NCI-H510A (cell line): ENCODE data around the gene ZNF433.

Experiments used
- DNase-seq: peaks from one replicate; lab custom pipeline; 2025; lab: John Stamatoyannopoulos, UW

Gene ZNF433

DNA sequence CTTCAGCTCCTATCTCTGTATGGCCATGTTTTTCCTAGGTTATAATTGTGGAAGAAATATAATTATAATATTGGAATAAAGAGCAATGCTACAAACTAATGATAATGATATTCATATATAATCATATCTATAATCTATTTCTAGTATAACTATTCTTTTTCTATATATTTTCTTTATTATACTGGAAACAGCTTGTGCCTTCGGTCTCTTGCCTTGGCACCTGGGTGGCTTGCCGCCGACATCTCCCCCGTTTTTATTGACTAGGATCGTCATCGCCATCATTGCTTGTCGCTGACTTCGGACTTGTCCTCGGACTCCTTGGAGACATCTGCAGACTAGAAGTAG, 46.4 kb downstream of the ZNF433 start:
- DNase-seq = no peak

DNA sequence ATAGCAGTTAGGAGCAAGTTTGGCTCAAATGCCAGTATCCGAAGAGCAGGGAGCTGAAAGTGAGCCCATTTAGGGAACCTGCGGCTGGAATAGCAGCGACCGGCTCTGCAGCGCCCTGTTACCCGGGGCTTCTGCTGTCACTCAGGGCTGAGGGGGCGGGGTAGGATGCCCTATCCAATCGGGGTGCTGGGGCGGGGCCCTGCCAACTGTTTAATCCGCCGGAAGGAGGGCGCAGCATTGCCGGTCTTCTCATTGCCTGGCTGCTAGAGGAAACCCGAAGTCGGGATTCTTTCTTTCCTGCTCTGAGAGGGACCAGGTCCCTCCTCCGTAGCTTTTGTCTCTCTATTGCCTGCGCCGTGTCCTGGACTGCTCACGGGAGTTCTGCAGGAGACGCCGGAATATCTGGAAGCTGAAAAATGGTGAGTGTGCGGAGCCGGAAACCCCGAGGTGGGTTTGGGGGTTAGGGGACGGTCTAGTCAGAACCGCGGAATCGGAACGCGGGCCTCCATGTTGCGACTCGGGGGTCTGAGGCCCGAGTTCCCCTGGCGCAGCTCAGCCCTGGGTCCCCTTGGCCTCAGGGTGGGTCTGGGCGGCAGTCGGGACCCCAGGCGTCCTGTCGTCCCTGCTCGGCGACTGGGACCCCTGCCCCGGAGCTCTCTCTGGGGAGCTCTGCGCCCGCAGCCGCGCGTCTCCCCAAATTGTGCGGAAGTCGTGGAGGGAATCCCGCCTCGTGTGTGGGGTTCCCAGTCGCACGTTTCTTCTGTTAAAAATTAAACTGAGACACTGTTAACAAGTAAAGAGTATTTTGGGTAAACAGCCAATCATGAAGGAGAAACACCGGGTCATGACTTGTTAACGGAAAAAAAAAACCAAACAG, 47.8 kb downstream of the ZNF433 start:
- peak; percentile 91 for DNase-seq

DNA sequence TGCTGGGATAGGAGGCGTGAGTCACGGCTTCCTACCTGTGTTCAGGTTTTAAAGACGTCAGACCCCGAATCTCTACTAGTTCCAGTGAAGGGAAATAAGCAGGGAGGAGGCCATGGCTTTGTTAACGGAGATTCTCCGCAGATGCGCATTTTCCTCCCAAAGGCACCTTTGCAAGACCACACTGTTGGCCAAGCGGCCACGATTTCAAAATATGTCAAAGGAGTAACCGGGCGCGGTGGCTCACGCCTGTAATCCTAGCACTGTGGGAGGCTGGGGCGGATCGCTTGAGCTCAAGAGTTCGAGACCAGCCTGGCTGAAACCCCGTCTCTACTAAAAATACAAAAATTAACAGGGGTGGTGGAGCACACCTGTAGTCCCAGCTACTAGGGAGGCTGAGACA, 48.7 kb downstream of the ZNF433 start:
- DNase-seq = no peak

DNA sequence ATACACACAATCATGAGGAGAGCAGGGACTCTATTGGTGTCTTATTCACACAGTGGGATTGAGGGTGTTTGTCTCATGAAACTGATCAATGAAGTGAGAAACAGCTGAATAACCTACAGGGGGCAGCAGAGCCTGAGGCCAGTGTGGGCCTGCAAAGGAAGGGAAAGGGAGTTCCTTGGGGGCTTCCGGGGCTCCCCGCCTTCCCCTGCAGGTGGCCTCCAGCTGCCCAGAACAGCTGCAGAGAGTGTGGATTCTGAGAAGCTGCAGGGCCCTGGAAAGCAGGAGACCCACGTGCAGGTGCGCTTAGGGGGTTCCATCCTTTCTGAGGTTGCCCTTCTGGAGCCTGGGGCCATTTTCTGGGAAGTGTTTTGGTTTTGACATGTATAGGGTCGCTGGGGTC, 50.5 kb downstream of the ZNF433 start:
- no peak for DNase-seq

DNA sequence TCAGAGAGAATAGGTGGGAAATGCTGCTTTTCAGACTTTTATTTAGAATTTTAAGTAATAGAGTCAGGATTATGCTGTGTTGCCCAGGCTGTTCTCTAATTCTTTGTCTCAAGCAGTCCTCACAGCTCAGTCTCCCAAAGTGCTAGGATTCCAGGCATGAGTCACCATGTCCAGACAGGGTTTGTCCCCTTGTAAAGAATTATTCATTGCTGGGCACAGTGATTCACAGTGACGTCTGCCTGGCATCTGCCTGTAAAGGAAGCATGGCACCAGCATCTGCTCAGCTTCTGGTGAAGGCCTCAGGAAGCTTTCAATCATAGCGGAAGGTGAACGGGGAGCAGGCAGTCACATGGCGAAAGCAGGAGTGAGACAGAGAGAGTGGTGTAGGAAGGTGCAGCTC, 53.0 kb downstream of the ZNF433 start:
- DNase-seq = no peak

DNA sequence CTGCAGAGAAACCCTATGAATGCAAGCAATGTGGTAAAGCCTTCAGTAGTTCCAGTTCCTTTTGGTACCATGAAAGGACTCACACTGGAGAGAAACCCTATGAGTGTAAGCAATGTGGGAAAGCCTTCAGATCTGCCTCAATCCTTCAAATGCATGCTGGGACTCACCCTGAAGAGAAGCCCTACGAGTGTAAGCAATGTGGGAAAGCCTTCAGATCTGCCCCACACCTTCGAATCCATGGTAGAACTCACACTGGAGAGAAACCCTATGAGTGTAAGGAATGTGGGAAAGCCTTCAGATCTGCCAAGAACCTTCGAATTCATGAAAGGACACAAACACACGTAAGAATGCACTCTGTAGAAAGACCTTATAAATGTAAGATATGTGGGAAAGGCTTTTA, 56.0 kb downstream of the ZNF433 start:
- no peak for DNase-seq

DNA sequence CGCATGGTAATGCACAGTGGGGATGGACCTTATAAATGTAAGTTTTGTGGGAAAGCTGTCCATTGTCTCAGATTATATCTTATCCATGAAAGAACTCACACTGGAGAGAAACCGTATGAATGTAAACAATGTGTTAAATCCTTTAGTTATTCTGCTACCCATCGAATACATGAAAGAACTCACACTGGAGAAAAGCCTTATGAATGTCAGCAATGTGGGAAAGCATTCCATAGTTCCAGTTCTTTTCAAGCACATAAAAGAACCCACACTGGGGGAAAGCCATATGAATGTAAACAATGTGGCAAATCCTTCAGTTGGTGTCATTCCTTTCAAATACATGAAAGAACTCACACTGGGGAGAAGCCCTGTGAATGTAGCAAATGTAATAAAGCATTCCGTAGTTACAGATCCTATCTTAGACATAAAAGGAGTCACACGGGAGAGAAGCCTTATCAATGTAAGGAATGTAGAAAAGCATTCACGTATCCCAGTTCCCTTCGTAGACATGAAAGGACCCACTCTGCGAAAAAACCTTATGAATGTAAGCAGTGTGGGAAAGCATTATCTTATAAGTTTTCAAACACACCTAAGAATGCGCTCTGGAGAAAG, 56.9 kb downstream of the ZNF433 start:
- no peak for DNase-seq

DNA sequence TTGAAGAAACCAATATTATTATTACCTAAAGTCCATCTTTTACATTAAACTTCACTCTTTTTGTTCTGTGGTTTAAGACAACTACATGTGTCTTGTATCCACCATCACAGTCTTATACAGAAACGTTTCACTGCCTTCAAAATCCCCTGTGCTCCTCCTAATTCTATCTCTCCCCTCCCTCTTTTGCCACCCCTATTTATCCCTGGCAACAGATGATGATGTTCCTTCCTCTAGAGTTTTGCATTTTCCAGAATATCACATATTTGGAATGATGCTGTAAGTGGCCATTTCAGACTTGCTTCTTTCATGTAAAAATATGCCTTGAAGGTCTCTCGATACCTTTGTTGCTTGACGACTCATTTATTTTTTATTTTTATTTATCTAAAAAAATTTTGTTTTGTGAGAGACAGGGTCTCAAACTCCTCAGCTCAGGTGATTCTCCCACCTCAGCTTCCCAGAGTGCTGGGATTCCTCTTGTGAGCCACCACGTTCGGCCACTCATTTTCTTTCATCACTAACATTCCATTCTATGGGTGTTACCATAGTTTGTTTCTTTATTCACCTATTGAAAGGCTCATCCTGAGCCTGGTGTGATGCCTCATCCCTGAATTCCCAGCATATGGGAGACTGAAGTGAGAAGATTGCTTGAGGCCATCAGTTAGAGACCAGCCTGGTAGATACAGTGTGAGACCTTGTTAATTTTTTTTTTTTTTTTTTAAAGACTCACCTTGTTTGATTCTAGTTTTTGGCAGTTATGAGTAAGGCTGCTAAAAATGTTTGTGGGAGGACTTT, 62.3 kb downstream of the ZNF433 start:
- no peak for DNase-seq

DNA sequence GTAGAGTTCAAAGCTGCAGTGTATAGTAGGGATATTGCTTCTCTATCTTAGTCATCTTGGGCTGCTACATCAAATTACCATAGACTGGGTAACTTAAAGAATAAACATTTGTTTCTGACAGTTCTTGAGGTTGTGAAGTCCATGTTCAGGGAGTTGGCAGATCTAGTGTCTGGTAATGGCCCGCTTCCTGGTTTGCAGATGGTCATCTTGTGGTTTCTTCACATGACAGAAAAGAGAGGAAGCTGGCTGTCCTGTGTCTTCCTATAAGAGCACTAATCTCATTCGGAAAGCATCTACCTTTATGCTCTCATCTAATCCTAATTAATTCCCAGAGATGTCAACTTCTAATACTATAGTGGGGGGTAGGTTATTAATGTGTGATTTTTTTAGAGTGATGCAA, 64.4 kb downstream of the ZNF433 start:
- DNase-seq = no peak

DNA sequence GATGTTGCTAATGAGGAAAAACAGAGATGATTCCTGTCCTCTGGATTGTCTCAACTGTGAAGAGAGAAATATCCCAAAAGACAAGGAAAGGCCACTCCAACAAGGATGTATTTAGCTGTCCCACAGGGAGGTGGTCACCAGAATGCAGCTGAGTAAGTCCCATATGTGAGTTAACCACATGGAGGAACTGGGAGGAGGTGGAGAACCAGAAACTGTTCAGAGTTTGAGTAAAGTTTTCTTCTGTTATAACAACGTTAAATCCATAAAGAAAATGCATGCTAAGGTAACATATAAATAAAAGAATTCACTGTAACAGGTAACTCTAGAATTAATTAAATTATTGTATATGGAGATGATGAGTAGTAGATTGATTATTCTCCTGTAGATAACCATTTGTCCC, 65.3 kb downstream of the ZNF433 start:
- DNase-seq = no peak

DNA sequence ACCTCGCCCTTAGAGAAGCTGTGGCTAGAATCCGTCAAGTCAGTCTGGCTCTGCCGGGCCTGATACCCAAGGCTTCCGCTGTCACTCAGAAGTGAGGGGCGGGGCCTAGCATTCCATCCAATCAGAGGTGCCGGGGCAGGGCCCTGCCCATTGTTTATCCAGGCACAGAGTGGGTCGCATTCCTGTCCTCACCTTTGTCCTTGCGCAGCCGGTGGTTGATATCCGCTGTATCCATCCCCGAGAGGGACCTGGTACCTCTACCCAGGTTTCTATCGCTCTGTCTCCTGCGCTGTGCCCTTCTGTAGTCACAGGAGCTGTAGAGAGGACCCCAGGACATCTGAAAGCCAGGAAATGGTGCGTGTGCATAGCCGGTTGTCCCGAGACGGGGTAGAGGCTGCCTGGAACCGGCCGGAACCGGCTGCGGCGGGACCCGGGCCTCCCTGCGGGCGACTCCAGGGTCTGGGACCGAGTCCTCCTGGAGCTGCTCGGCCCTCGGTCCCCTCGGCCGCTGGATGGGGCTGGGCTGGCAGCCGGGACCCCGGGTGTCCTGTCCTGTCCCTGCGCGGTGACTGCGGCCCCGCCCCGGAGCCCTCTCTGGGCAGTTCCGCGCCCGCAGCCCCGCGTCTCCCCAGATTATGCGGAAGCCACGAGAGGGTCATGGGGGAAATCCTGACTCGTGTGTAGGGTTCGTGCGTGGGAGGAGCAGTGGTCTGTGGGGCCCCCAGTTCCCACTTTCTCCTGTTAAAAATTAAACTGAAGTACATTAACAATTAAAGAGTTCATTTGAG, 70.4 kb downstream of the ZNF433 start, which contains the start of gene ZNF763:
Gene ZNF763, plus strand, starts transcription at position 183 of the 788 bp plus-strand sequence. Its CDS starts 169 bp downstream, at position 352.
- peak; percentile 80 for DNase-seq
